Lower lobe of right lung (tissue), 2 donors: ENCODE measurements around the gene KCNK15. TPM values are rescaled to one million over a fixed set of nuclear protein-coding genes. Genes with fewer than 3 reads are reported as not detected.

ENCODE experiments used
- ATAC-seq, 2 donors: fragments of 200-7000 bp; cut with Tn5 transposase; one replicate each; pipeline ENCODE4 v1.9.1; 2020 to 2022; ENCODE audit warnings: mild to moderate bottlenecking in 2 of 2, moderate library complexity in 2 of 2
- DNase-seq: peaks from one replicate; pipeline ENCODE4 v3.0.0-alpha.2; 2020
- H3K27ac ChIP-seq: fragments of 200-600 bp; one replicate; pipeline ENCODE4 v1.8.0; 2022
- H3K27me3 ChIP-seq: fragments of 200-600 bp; one replicate; pipeline ENCODE4 v1.8.0; 2022; ENCODE audit warnings: low read depth
- H3K36me3 ChIP-seq: fragments of 200-600 bp; one replicate; pipeline ENCODE4 v1.8.0; 2022; ENCODE audit warnings: mild to moderate bottlenecking
- H3K4me1 ChIP-seq: fragments of 200-600 bp; one replicate; pipeline ENCODE4 v1.8.0; 2022
- H3K4me3 ChIP-seq: fragments of 200-600 bp; one replicate; pipeline ENCODE4 v1.8.0; 2022; ENCODE audit warnings: mild to moderate bottlenecking
- H3K9me3 ChIP-seq: fragments of 200-600 bp; one replicate; pipeline ENCODE4 v1.8.0; 2022
- CTCF ChIP-seq: fragments of 200-600 bp; IDR thresholded peaks from one replicate; pipeline ENCODE4 v1.8.0; 2022; ENCODE audit warnings: antibody characterized with exemption, mild to moderate bottlenecking
- intact Hi-C: fragments of 100-400 bp; cut with DNase I; formaldehyde crosslinking; loops from one replicate; pipeline ENCODE4 v1.11.0; 2022
- total RNA-seq: library from RNA; stranded (reverse); fragmentation: NEBNext Ultra II Directional; extraction: Animal tissue kit (Norgen Biotek cat#: 25700); gene quantifications from one replicate; pipeline ENCODE4 v1.2.1, GENCODE V29; 2021
- donor health status: DM: no; HTN: yes; CAD: no; lungs with severe emphysema.

The KCNK15 gene
- total RNA-seq, 1 donor from 2014 or later = 0.89 TPM

DNA sequence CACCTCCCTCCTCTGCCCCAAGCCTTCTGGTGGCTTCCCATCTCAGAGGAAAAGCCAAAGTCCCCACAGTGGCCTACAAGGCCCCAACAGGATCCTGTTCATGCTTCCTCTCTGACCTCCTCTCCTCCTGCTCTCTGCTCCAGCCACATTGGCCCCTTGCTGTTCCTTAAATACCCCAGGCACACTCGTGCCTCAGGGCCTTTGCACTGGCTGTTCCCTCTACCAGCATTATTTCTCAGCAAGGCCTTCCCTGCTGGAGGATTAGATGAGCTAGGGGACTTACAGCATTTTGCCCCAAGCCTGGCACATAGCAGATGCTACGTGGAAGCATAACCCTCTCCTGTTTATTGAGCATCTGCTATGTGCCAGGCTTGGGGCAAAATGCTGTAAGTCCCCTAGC lies 22.7 kb upstream of the KCNK15 start:
- no peak for ATAC-seq
- Histone ChIP-seq H3K4me1 (peaks cover 15% of the 10 kb centered on the region), H3K27me3 (no peaks in the 10 kb centered on the region), H3K4me3 (no peak overlapping the region), H3K27ac (no peak overlapping the region), H3K9me3 (no peaks in the 10 kb centered on the region), H3K36me3 (peaks cover 4% of the 10 kb centered on the region)
- intact Hi-C loops = no loop called here
- DNase-seq = no peak
- TF ChIP-seq CTCF = no peak

GRCh38 chr20:44723391-44723790 lies 22.3 kb upstream of the KCNK15 start:
- H3K27ac ChIP-seq = no peak overlapping the region
- peaks cover 15% of the 10 kb centered on the region for H3K4me1 ChIP-seq
- ATAC-seq (no peak), DNase-seq (peak; percentile 12)
- no peaks in the 10 kb centered on the region for H3K9me3 ChIP-seq
- no peak overlapping the region for H3K4me3 ChIP-seq
- intact Hi-C loops = no loop called here
- no peak for TF ChIP-seq CTCF
- no peaks in the 10 kb centered on the region for H3K27me3 ChIP-seq
- peaks cover 4% of the 10 kb centered on the region for H3K36me3 ChIP-seq

- ATAC-seq = no peak
- Histone ChIP-seq H3K4me3 (no peak overlapping the region), H3K27ac (no peak overlapping the region), H3K4me1 (peaks cover 15% of the 10 kb centered on the region), H3K9me3 (no peaks in the 10 kb centered on the region), H3K36me3 (peaks cover 4% of the 10 kb centered on the region), H3K27me3 (no peaks in the 10 kb centered on the region)
- no peak for TF ChIP-seq CTCF
- peak; percentile 21 for DNase-seq
- intact Hi-C loops = no loop called here
Measured at GRCh38 chr20:44723798-44724362, 21.8 kb upstream of the KCNK15 start.

DNA sequence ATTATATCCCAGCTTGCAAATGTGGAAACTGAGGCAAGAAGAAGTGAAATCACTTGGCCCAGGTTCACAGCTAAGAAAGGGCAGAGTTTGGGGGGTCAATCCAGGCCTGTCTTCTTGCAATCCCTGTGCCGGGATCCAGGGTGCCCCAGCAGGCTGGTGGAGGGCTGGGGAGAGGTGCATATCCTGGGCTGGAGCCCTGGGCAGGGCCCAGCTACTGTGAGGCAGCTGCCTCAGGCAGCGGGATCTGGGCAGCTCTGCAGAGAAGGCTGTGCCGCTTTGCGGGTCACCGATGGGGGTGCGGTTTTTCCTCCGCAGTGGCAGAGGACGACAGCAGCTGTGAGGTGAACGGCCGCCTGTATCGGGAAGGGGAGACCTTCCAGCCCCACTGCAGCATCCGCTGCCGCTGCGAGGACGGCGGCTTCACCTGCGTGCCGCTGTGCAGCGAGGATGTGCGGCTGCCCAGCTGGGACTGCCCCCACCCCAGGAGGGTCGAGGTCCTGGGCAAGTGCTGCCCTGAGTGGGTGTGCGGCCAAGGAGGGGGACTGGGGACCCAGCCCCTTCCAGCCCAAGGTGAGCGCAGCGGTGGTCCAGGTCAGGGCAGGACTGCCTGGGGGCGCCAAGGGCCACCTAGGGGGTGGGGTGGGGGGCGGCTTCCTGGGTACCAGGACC lies 21.1 kb upstream of the KCNK15 start:
- intact Hi-C loops = no loop called here
- peak; percentile 22 for DNase-seq

DNA sequence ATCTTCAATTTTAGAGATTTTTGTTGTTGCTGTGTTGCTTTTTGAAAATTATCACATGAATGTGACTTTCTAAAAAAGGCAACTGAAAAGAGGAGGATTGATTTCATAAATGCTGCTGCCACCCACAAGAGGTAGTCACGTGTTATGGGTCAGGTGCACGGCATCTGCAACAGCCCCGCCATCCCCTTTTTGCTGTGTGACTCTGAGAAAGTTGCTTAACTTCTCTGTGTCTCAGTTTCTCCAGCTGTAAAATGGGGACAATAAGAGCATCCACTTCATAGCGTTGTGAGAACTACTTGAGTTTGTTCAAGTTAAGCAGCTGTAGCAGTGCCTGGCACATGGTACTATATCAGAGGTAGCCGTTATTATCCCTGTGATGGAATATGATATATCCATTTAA lies 19.8 kb upstream of the KCNK15 start:
- Histone ChIP-seq H3K4me1 (peaks cover 15% of the 10 kb centered on the region), H3K27ac (no peak overlapping the region), H3K36me3 (peaks cover 4% of the 10 kb centered on the region), H3K27me3 (no peaks in the 10 kb centered on the region), H3K4me3 (no peak overlapping the region), H3K9me3 (no peaks in the 10 kb centered on the region)
- intact Hi-C loops = no loop called here
- ATAC-seq = no peak
- TF ChIP-seq CTCF = no peak
- no peak for DNase-seq

More for the DNA sequence above, 21.1 kb upstream of the KCNK15 start:
- Histone ChIP-seq H3K9me3 (no peaks in the 10 kb centered on the region), H3K27me3 (no peaks in the 10 kb centered on the region), H3K4me1 (peaks cover 21% of the 10 kb centered on the region), H3K27ac (no peak overlapping the region), H3K36me3 (peaks cover 4% of the 10 kb centered on the region), H3K4me3 (no peak overlapping the region)
- TF ChIP-seq CTCF = no peak
- ATAC-seq = no peak
